ENCODE data around the gene PIAS1. TPM values are rescaled to one million over a fixed set of nuclear protein-coding genes. Genes with fewer than 3 reads are reported as not detected.

Gene PIAS1
- total and polyA plus RNA-seq, 2 donors from 2014 or later, result 10.6 to 44.3 TPM

DNA sequence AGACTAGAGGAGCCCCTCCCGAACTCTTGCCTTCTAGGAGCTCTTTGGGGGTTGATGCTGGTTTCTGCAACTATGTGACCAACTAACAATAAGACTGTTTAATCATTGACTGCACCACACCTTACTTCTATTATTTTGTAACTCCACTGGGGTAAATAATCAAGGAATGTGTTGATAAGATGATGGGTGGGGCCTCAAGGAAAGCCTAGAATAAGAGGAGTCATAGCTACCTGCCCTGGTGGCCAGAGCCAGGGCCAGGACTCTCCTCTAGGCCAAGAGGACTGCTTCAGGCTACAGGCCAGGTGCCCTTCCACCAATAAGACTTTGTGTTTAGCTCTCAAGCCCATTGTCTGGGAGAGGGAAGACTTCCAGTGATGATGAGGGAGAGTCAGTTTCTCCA is 41.2 kb upstream of the PIAS1 start:
- no peak overlapping the region for H3K27ac ChIP-seq (ENCODE audit: low read depth in 2 of 2, low read length in 2 of 2)

DNA sequence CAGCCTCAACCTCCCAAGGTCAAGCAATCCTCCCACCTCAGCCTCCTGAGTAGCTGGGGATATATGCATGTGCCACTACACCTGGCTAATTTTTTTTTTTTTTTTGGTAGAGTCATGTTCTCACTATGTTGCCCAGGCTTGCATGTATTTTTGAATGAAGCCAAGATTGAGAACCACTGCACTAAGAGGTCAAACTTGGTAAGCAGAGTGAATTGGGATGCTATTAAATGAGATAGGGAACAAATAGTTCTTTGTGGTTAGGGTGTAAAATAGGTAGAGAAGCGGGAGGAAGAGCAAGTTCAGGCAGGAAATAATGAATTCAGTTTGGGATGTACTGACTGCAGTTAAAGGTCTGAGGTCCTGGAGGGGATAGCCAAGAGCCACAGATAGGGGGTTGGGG is 39.9 kb upstream of the PIAS1 start:
- DNase-seq, result no peak
- no peak overlapping the region for H3K27ac ChIP-seq (ENCODE audit: low read depth in 2 of 2, low read length in 2 of 2)
- H3K36me3 ChIP-seq (ENCODE audit: control insufficient read depth in 2 of 3, insufficient read depth in 3 of 3, low read length in 3 of 3), result no peaks in the 10 kb centered on the region
- no peaks in the 10 kb centered on the region for H3K4me1 ChIP-seq (ENCODE audit: control insufficient read depth in 2 of 3, insufficient read depth in 2 of 3, low read depth in 1 of 3, low read length in 3 of 3)
- intact Hi-C loops (cut with DNase I), result no loop called here
- no peak overlapping the region for H3K9ac ChIP-seq (ENCODE audit: low read length in 3 of 3)
- no peak for TF ChIP-seq CTCF (IDR thresholded peaks at IDR 0.05; ENCODE audit: borderline replicate concordance, extremely low read depth, insufficient read depth)
- H3K4me3 ChIP-seq (ENCODE audit: low read length in 3 of 3), result no peak overlapping the region
- no peak for FAIRE-seq
- H3K9me3 ChIP-seq (ENCODE audit: control insufficient read depth in 2 of 3, insufficient read depth in 1 of 3, low read length in 3 of 3), result no peaks in the 10 kb centered on the region
- no peaks in the 10 kb centered on the region for H3K27me3 ChIP-seq (ENCODE audit: control insufficient read depth, insufficient read depth, low read length)

More for the DNA sequence above, 41.2 kb upstream of the PIAS1 start:
- TF ChIP-seq CTCF (IDR thresholded peaks at IDR 0.05; ENCODE audit: borderline replicate concordance, extremely low read depth, insufficient read depth), result no peak
- Histone ChIP-seq H3K9me3 (ENCODE audit: control insufficient read depth in 2 of 3, insufficient read depth in 1 of 3, low read length in 3 of 3) (no peaks in the 10 kb centered on the region), H3K4me1 (ENCODE audit: control insufficient read depth in 2 of 3, insufficient read depth in 2 of 3, low read depth in 1 of 3, low read length in 3 of 3) (no peaks in the 10 kb centered on the region), H3K9ac (ENCODE audit: low read length in 3 of 3) (no peak overlapping the region), H3K4me3 (ENCODE audit: low read length in 3 of 3) (no peak overlapping the region), H3K36me3 (ENCODE audit: control insufficient read depth in 2 of 3, insufficient read depth in 3 of 3, low read length in 3 of 3) (no peaks in the 10 kb centered on the region), H3K27me3 (ENCODE audit: control insufficient read depth, insufficient read depth, low read length) (no peaks in the 10 kb centered on the region)
- no peak for FAIRE-seq
- no peak for DNase-seq
- intact Hi-C loops (cut with DNase I), result no loop called here

DNA sequence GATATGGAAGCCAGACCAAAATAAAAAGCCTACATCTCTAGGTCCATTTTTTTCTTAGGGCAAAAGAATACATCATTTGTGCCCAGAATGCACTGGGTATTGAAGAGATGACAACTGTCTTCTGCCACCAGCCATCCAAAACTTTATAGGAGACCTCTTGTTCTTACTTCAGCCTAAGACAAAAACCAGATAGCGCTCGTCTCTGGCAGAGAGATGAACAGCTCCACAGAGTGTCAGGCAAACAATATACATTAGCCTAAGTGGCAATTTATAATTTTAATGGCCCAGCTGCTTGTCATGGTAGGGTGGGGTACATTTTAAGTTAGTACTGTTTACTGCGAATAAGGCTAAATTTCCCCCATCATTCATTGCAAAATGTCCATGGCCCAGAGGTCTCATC is 38.9 kb upstream of the PIAS1 start:
- FAIRE-seq, result no peak
- H3K9me3 ChIP-seq (ENCODE audit: control insufficient read depth in 2 of 3, insufficient read depth in 1 of 3, low read length in 3 of 3), result no peaks in the 10 kb centered on the region
- H3K27ac ChIP-seq (ENCODE audit: low read depth in 2 of 2, low read length in 2 of 2), result no peak overlapping the region
- no peak overlapping the region for H3K4me3 ChIP-seq (ENCODE audit: low read length in 3 of 3)
- H3K4me1 ChIP-seq (ENCODE audit: control insufficient read depth in 2 of 3, insufficient read depth in 2 of 3, low read depth in 1 of 3, low read length in 3 of 3), result no peaks in the 10 kb centered on the region
- no peaks in the 10 kb centered on the region for H3K36me3 ChIP-seq (ENCODE audit: control insufficient read depth in 2 of 3, insufficient read depth in 3 of 3, low read length in 3 of 3)
- no peak overlapping the region for H3K9ac ChIP-seq (ENCODE audit: low read length in 3 of 3)
- no peaks in the 10 kb centered on the region for H3K27me3 ChIP-seq (ENCODE audit: control insufficient read depth, insufficient read depth, low read length)
- TF ChIP-seq CTCF (IDR thresholded peaks at IDR 0.05; ENCODE audit: borderline replicate concordance, extremely low read depth, insufficient read depth), result no peak
- DNase-seq, result no peak
- intact Hi-C loops (cut with DNase I), result no loop called here

- Histone ChIP-seq H3K36me3 (ENCODE audit: control insufficient read depth in 2 of 3, insufficient read depth in 3 of 3, low read length in 3 of 3) (no peaks in the 10 kb centered on the region), H3K4me1 (ENCODE audit: control insufficient read depth in 2 of 3, insufficient read depth in 2 of 3, low read depth in 1 of 3, low read length in 3 of 3) (peaks cover 0 to 1% (median 0%) of the 10 kb centered on the region in 3 donors), H3K9ac (ENCODE audit: low read length in 3 of 3) (no peak overlapping the region), H3K27me3 (ENCODE audit: control insufficient read depth, insufficient read depth, low read length) (no peaks in the 10 kb centered on the region), H3K27ac (ENCODE audit: low read depth in 2 of 2, low read length in 2 of 2) (no peak overlapping the region), H3K4me3 (ENCODE audit: low read length in 3 of 3) (no peak overlapping the region), H3K9me3 (ENCODE audit: control insufficient read depth in 2 of 3, insufficient read depth in 1 of 3, low read length in 3 of 3) (no peaks in the 10 kb centered on the region)
- DNase-seq (no peak), FAIRE-seq (no peak)
- intact Hi-C loops (cut with DNase I), result no loop called here
- no peak for TF ChIP-seq CTCF (IDR thresholded peaks at IDR 0.05; ENCODE audit: borderline replicate concordance, extremely low read depth, insufficient read depth)
These were observed 36.9 kb upstream of the PIAS1 start for GRCh38 chr15:68017201-68017600.
